HK-2 (cell line): Measurements from ENCODE around the gene ATP5F1D.
A peak's percentile ranks its signal among the peaks of the same experiment; 100 is the strongest.

Experiments
- DNase-seq: peaks from one replicate; pipeline ENCODE4 v3.0.0-alpha.2; 2018; ENCODE audit not compliant: unreplicated experiment

The ATP5F1D gene

GRCh38 chr19:1220976-1221903, 20.3 kb upstream of the ATP5F1D start:
- no peak for DNase-seq

DNA sequence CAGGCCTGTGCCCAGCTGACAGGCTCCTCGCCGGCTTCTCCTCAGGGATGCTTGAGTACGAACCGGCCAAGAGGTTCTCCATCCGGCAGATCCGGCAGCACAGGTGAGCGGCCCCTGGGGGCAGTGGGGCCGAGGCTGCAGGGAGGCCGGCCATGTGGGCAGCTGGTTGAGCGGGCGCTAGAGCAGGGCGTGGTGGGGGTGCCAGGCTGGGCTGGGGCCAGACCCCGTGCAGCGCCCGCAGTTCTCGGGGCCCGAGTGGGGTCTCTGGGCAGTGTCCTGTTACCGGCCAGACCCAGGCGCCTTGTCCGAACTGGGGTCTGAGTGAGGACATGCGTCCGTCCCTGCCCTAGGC, 19.7 kb upstream of the ATP5F1D start:
- no peak for DNase-seq

GRCh38 chr19:1222394-1222793, 19.2 kb upstream of the ATP5F1D start:
- DNase-seq, result no peak

GRCh38 chr19:1223018-1223855, 18.3 kb upstream of the ATP5F1D start:
- DNase-seq, result peak; percentile 78

DNA sequence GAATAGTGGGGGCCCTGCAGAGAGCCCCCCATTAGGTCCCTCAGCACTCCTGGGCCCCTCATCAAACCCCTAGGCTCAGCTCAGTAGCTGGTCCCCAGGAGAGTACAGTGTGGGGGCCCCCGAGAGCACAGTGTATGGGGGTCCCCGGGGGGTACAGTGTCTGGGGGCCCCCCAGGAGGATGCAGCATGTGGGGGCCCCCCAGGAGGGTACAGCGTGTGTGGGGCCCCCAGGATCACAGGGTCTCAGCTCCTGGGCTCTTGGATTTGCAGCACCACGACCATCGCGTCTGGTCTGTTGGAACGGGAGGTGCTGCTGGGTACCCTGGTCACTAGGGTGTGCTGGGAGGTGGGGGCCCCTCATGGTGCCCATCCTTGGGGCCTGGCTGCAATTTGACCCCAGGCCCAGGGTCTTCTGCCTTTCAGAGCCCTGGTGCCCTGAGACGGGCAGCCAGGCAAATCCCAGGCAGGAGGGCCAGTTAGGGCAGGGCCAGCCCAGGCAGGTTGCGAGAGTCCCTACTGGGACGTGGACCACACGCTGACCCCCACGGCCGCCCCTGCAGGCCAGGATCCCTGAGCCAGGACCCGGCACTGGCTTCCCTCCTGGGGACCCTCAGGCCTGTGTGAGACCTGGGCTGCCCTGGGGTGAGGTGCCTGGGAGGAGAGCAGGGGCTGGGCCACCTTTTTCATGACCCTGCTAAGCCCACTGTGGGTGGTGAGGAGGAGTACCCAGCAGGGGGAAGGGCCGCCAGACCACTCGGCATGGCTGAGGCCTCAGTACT, 17.3 kb upstream of the ATP5F1D start:
- no peak for DNase-seq

GRCh38 chr19:1224847-1225246, 16.7 kb upstream of the ATP5F1D start:
- DNase-seq, result no peak

DNA sequence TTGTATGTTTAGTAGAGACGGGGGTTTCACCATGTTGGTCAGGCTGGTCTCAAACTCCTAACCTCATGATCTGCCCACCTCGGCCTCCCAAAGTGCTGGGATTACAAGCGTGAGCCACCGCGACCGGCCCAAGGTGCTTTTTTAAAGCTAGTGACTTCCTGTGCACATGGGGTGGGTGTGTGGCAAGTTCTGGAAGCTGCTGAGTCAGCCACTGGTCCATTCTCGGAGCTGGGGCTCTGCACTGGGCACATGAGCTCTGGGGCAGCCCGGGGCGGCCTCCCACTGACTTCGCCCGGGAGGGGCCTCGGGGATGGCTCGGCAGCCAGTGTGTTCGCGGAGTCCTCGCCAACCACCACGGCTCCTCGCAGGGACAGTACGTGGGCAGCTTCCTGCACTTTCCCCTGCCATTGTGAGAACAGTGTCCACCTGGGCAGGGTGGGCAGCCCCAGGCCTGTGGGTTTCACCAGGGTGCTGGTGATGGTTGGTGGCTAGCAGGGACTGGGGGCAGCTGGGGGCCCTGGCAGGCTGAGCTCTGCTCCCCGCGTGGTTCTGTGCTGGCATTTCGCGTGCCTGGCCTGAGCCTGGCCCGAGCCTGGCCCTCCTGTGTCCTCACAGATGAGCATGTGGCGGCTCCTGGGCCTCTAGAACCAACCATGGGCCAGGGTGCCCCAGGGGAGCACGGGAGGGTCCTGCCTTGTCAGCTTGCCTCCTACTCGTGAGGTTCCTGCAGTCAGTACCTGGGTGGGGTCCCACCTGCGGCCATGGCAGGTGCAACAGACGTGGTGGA, 15.9 kb upstream of the ATP5F1D start:
- DNase-seq, result no peak

GRCh38 chr19:1226227-1226518, 15.4 kb upstream of the ATP5F1D start:
- no peak for DNase-seq

- DNase-seq, result no peak
Measured at GRCh38 chr19:1226522-1227303, 14.8 kb upstream of the ATP5F1D start.

- no peak for DNase-seq
Measured at GRCh38 chr19:1227304-1228054, 14.1 kb upstream of the ATP5F1D start.

GRCh38 chr19:1228161-1228957, 13.2 kb upstream of the ATP5F1D start:
- no peak for DNase-seq

DNA sequence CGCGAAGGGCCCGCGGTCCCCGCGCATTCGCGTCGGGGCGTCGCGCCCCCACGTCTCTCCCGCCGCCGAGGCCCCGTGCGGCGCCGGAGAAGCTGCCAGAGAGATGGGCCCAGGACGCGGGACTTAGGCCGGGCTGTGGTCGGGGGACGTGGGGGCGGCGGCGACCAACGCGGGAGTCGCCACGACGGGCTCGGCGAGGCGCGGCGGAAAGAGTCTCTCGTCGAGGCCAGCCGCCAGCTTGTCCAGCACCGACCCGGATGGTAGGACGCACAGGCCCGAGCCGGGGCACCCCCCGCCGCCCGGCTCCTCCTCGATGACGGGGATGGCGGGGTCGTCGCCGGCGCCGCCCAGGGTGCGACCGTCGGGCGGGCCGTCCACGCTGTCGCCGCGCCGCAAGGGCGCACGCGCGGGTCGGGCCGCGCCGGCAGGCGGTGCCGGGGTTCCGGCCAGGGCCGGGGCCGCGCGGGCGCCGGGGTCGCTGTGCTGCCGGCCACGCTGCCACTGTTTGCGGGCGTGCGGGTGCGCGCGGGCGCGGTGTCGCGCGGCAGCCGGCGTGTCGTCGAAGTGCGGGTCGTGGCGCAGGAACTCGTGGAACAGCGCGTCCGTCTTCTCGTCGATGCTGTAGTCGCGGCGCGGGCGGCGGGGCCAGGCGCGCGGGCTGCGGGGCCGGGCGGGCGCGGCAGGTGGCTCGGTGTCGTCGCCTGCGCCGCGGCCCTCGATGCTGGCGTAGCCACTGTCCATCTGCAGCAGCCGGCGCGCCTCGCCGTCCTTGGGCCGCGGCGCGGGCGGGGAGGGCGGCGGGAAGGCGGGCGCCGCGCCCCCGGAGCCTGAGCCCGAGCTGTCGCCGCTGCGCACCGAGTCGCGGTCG, 12.3 kb upstream of the ATP5F1D start:
- DNase-seq, result no peak

GRCh38 chr19:1229924-1230782, 11.4 kb upstream of the ATP5F1D start:
- no peak for DNase-seq

DNA sequence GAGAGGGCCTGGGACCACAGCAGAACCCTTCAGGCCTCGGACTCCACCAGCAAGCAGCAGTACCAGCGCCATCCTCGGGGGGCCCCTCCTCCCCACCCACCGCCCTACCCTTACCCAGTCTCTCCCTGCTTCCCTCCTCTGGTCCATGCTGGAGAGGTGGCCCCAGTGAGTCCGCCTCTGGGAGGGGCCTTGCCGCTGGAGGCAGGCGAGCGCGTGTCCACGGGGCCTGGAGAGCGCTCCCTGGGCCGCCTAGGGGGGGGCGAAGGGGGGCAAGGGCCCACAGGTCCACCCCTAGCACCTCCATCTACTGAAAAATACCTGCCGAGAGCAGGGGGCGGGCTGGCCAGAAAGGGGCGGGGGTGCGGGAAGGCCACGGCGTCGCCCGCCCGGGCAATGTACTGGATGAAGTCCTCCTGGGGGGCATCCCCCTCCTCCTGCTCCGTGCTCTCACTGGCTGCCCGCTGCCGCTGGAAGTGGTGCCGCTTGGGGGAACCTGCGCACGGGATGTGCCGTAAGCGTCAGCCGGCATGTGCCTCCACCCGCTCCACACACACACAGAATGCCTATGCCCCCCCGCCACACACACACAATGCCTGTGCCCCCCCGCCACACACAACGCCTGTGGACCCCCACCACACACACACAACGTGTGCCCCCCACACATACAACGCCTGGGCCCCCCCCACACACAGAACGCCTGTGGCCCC, 10.6 kb upstream of the ATP5F1D start:
- DNase-seq, result no peak

- no peak for DNase-seq
Measured at GRCh38 chr19:1231729-1232637, 9.6 kb upstream of the ATP5F1D start.
